Muscle layer of colon (tissue), 2 donors: ENCODE data around the gene DGKZ.
"Not testable (repeated sequence)": the region's sequence is repeated elsewhere in the genome, so short reads cannot be mapped to it uniquely, and the experiment has no call there.

Experiments used
- H3K27ac ChIP-seq: one replicate; pipeline ENCODE4 v1.7.0; 2013; ENCODE audit warnings: low read depth, mild to moderate bottlenecking, low read length, moderate library complexity
- H3K27me3 ChIP-seq, 2 donors: one replicate each; pipeline ENCODE4 v1.7.0; 2013; ENCODE audit warnings: low read length in 2 of 2, mild to moderate bottlenecking in 2 of 2; ENCODE audit not compliant: insufficient read depth in 2 of 2, control insufficient read depth in 1 of 2
- H3K36me3 ChIP-seq: one replicate; pipeline ENCODE4 v1.7.0; 2013; ENCODE audit warnings: mild to moderate bottlenecking, low read length; ENCODE audit not compliant: insufficient read depth
- H3K4me1 ChIP-seq: one replicate; pipeline ENCODE4 v1.7.0; 2013; ENCODE audit warnings: mild to moderate bottlenecking, low read length; ENCODE audit not compliant: insufficient read depth
- H3K4me3 ChIP-seq, 2 donors: one replicate each; pipeline ENCODE4 v1.7.0; 2013; ENCODE audit warnings: low read length in 2 of 2, low read depth in 1 of 2, mild to moderate bottlenecking in 1 of 2, moderate library complexity in 1 of 2
- H3K9ac ChIP-seq: one replicate; pipeline ENCODE4 v1.7.0; 2013; ENCODE audit warnings: low read length
- H3K9me3 ChIP-seq: one replicate; pipeline ENCODE4 v1.7.0; 2013; ENCODE audit warnings: mild to moderate bottlenecking, low read length
- donor health status: abdominal sarcoma.
- donor health status: Adenocarcinoma of cecum.

DGKZ gene

GRCh38 chr11:46363455-46364005 lies 16.3 kb downstream of the DGKZ start:
- no peak overlapping the region for H3K9ac ChIP-seq
- H3K9me3 ChIP-seq: no peaks in the 10 kb centered on the region
- H3K4me3 ChIP-seq: peak overlapping the region in 1 of 2 donors; percentile 11
- H3K27me3 ChIP-seq: no peaks in the 10 kb centered on the region
- peaks cover 11% of the 10 kb centered on the region for H3K36me3 ChIP-seq
- H3K27ac ChIP-seq: no peak overlapping the region
- peaks cover 27% of the 10 kb centered on the region for H3K4me1 ChIP-seq

GRCh38 chr11:46364056-46364455 lies 16.8 kb downstream of the DGKZ start:
- no peak overlapping the region for H3K27ac ChIP-seq
- H3K27me3 ChIP-seq: no peaks in the 10 kb centered on the region
- H3K4me1 ChIP-seq: peaks cover 27% of the 10 kb centered on the region
- H3K4me3 ChIP-seq: no peak overlapping the region
- H3K36me3 ChIP-seq: peaks cover 12% of the 10 kb centered on the region
- no peak overlapping the region for H3K9ac ChIP-seq
- no peaks in the 10 kb centered on the region for H3K9me3 ChIP-seq

- Histone ChIP-seq H3K9ac (no peak overlapping the region), H3K27ac (no peak overlapping the region), H3K4me1 (peaks cover 27% of the 10 kb centered on the region)
Measured at GRCh38 chr11:46364791-46365190, 17.5 kb downstream of the DGKZ start.

GRCh38 chr11:46366260-46366659 lies 19.0 kb downstream of the DGKZ start:
- Histone ChIP-seq H3K27ac (no peak overlapping the region), H3K9ac (no peak overlapping the region), H3K36me3 (peaks cover 12% of the 10 kb centered on the region)

More at GRCh38 chr11:46364791-46365190, 17.5 kb downstream of the DGKZ start:
- peaks cover 12% of the 10 kb centered on the region for H3K36me3 ChIP-seq
- H3K4me3 ChIP-seq: no peak overlapping the region
- H3K9me3 ChIP-seq: no peaks in the 10 kb centered on the region
- no peaks in the 10 kb centered on the region for H3K27me3 ChIP-seq

GRCh38 chr11:46366661-46367161 lies 19.4 kb downstream of the DGKZ start:
- H3K4me1 ChIP-seq: peaks cover 16% of the 10 kb centered on the region
- no peak overlapping the region for H3K27ac ChIP-seq
- no peak overlapping the region for H3K9ac ChIP-seq

More at GRCh38 chr11:46366260-46366659, 19.0 kb downstream of the DGKZ start:
- H3K27me3 ChIP-seq: no peaks in the 10 kb centered on the region
- no peak overlapping the region for H3K4me3 ChIP-seq
- H3K4me1 ChIP-seq: peaks cover 19% of the 10 kb centered on the region
- H3K9me3 ChIP-seq: no peaks in the 10 kb centered on the region

GRCh38 chr11:46367244-46367915 lies 20.1 kb downstream of the DGKZ start:
- no peaks in the 10 kb centered on the region for H3K27me3 ChIP-seq
- H3K9me3 ChIP-seq: no peaks in the 10 kb centered on the region
- H3K4me1 ChIP-seq: peaks cover 9% of the 10 kb centered on the region
- no peak overlapping the region for H3K9ac ChIP-seq
- H3K4me3 ChIP-seq: no peak overlapping the region
- H3K36me3 ChIP-seq: peaks cover 19% of the 10 kb centered on the region
- H3K27ac ChIP-seq: no peak overlapping the region

More at GRCh38 chr11:46366661-46367161, 19.4 kb downstream of the DGKZ start:
- no peaks in the 10 kb centered on the region for H3K27me3 ChIP-seq
- no peak overlapping the region for H3K4me3 ChIP-seq
- H3K36me3 ChIP-seq: peaks cover 13% of the 10 kb centered on the region
- no peaks in the 10 kb centered on the region for H3K9me3 ChIP-seq

- H3K9me3 ChIP-seq: no peaks in the 10 kb centered on the region
- no peaks in the 10 kb centered on the region for H3K27me3 ChIP-seq
- no peak overlapping the region for H3K4me3 ChIP-seq
- peaks cover 21% of the 10 kb centered on the region for H3K36me3 ChIP-seq
- no peak overlapping the region for H3K9ac ChIP-seq
- H3K4me1 ChIP-seq: peaks cover 4% of the 10 kb centered on the region
- no peak overlapping the region for H3K27ac ChIP-seq
Measured at GRCh38 chr11:46367916-46368267, 20.6 kb downstream of the DGKZ start.

GRCh38 chr11:46369458-46370152 lies 22.3 kb downstream of the DGKZ start:
- Histone ChIP-seq H3K9ac (no peak overlapping the region), H3K36me3 (peaks cover 27% of the 10 kb centered on the region), H3K27ac (no peak overlapping the region), H3K9me3 (no peaks in the 10 kb centered on the region), H3K27me3 (no peaks in the 10 kb centered on the region), H3K4me1 (no peaks in the 10 kb centered on the region), H3K4me3 (no peak overlapping the region)

GRCh38 chr11:46370253-46370652 lies 23.0 kb downstream of the DGKZ start:
- peaks cover 34% of the 10 kb centered on the region for H3K36me3 ChIP-seq
- no peaks in the 10 kb centered on the region for H3K9me3 ChIP-seq
- no peaks in the 10 kb centered on the region for H3K4me1 ChIP-seq
- no peak overlapping the region for H3K9ac ChIP-seq
- H3K27ac ChIP-seq: no peak overlapping the region
- H3K4me3 ChIP-seq: no peak overlapping the region
- no peaks in the 10 kb centered on the region for H3K27me3 ChIP-seq

- not testable (repeated sequence) for H3K4me1 ChIP-seq, H3K27ac ChIP-seq, H3K9ac ChIP-seq, H3K9me3 ChIP-seq, H3K27me3 ChIP-seq, H3K4me3 ChIP-seq
- H3K36me3 ChIP-seq: peaks cover 39% of the 10 kb centered on the region
Measured at GRCh38 chr11:46371262-46371661, 24.0 kb downstream of the DGKZ start.

- Histone ChIP-seq H3K27me3 (no peaks in the 10 kb centered on the region), H3K36me3 (peaks cover 39% of the 10 kb centered on the region), H3K4me3 (no peak overlapping the region), H3K9ac (no peak overlapping the region), H3K9me3 (no peaks in the 10 kb centered on the region), H3K4me1 (no peaks in the 10 kb centered on the region), H3K27ac (no peak overlapping the region)
Measured at GRCh38 chr11:46372086-46372485, 24.8 kb downstream of the DGKZ start.
